SK-N-SH (cell line): ENCODE measurements around the gene ANKS4B.

ENCODE experiments used
- CTCF ChIP-seq: fragments of 200-600 bp; sonication (generic); IDR thresholded peaks from 2 replicates; pipeline ENCODE4 v1.6.1; 2017; ENCODE audit warnings: antibody characterized with exemption, mild to moderate bottlenecking, moderate library complexity
- ELF1 ChIP-seq: IDR thresholded peaks from 2 replicates; pipeline ENCODE4 v1.4.0; 2012
- EP300 ChIP-seq, 2 experiments: IDR thresholded peaks; 2 replicates each; pipeline versions ENCODE4 v1.4.0 to v1.6.1; 2012; ENCODE audit warnings: borderline replicate concordance in 1 of 2, low read depth in 1 of 2, low read length in 1 of 2
- FOXM1 ChIP-seq: IDR thresholded peaks from 2 replicates; pipeline ENCODE4 v1.4.0; 2012; ENCODE audit warnings: low read depth, mild to moderate bottlenecking
- MAX ChIP-seq: IDR thresholded peaks from 2 replicates; pipeline ENCODE4 v1.4.0; 2012; ENCODE audit warnings: low read depth
- NRF1 ChIP-seq: IDR thresholded peaks from 2 replicates; pipeline ENCODE4 v1.6.1; 2012; ENCODE audit warnings: low read depth, mild to moderate bottlenecking, low read length
- POLR2AphosphoS5 ChIP-seq: IDR thresholded peaks from 2 replicates; pipeline ENCODE4 v1.6.1; 2012; ENCODE audit warnings: low read depth, low read length
- RAD21 ChIP-seq: IDR thresholded peaks from 2 replicates; pipeline ENCODE4 v1.6.1; 2012; ENCODE audit warnings: mild to moderate bottlenecking, low read length
- REST ChIP-seq: IDR thresholded peaks from 2 replicates; pipeline ENCODE4 v1.6.1; 2012; ENCODE audit warnings: mild to moderate bottlenecking, low read depth, low read length, moderate library complexity
- RFX5 ChIP-seq: IDR thresholded peaks from 2 replicates; pipeline ENCODE4 v1.6.1; 2012; ENCODE audit warnings: mild to moderate bottlenecking, improper control_type of control experiment, low read length
- TEAD4 ChIP-seq: IDR thresholded peaks from 2 replicates; pipeline ENCODE4 v1.4.0; 2012; ENCODE audit warnings: mild to moderate bottlenecking, borderline replicate concordance; ENCODE audit not compliant: insufficient read depth
- USF1 ChIP-seq: IDR thresholded peaks from 2 replicates; pipeline ENCODE4 v1.4.0; 2012; ENCODE audit warnings: low read depth, borderline replicate concordance
- YY1 ChIP-seq: IDR thresholded peaks from 2 replicates; pipeline ENCODE4 v1.4.0; 2012; ENCODE audit warnings: low read depth, mild to moderate bottlenecking
- ZBTB33 ChIP-seq: IDR thresholded peaks from 2 replicates; pipeline ENCODE4 v1.4.0; 2012; ENCODE audit warnings: low read depth, borderline replicate concordance

- TF ChIP-seq POLR2AphosphoS5 (no peak), CTCF (no peak), TEAD4 (no peak), RFX5 (no peak), ELF1 (no peak), MAX (no peak), YY1 (no peak), ZBTB33 (no peak), FOXM1 (no peak), NRF1 (no peak), REST (no peak), EP300 (IDR thresholded peaks at IDR 0.05; ENCODE audit: borderline replicate concordance in 1 of 2, low read depth in 1 of 2, low read length in 1 of 2) (no peak), USF1 (no peak), RAD21 (no peak)
Measured at GRCh38 chr16:21214086-21214485, 19.4 kb upstream of the ANKS4B start.
